Smooth muscle cell (in vitro differentiated cells): ENCODE data around the gene BCLAF3. TPM values are rescaled to one million over a fixed set of nuclear protein-coding genes. Genes with fewer than 3 reads are reported as not detected.

Source experiments
- DNase-seq: peaks from one replicate; lab custom pipeline; 2025; ENCODE audit not compliant: unreplicated experiment; lab: John Stamatoyannopoulos, UW
- H2AFZ ChIP-seq: fragments of 200-600 bp; sonication (generic); 2 replicates; pipeline ENCODE4 v1.6.0; 2016; ENCODE audit warnings: antibody characterized with exemption, low read depth, mild to moderate bottlenecking
- H3F3A ChIP-seq: fragments of 200-600 bp; sonication (generic); 2 replicates; pipeline ENCODE4 v1.6.0; 2017; ENCODE audit warnings: antibody characterized with exemption, low read depth
- H3K27ac ChIP-seq: fragments of 200-600 bp; sonication (generic); 2 replicates; pipeline ENCODE4 v1.5.1; 2016; ENCODE audit warnings: low read depth, mild to moderate bottlenecking
- H3K27me3 ChIP-seq: fragments of 200-600 bp; sonication (generic); 2 replicates; pipeline ENCODE4 v1.6.1; 2016; ENCODE audit warnings: low read depth, mild to moderate bottlenecking
- H3K36me3 ChIP-seq: fragments of 200-600 bp; sonication (generic); 2 replicates; pipeline ENCODE4 v1.5.1; 2016; ENCODE audit warnings: low read depth
- H3K4me1 ChIP-seq: fragments of 200-600 bp; sonication (generic); 2 replicates; pipeline ENCODE4 v1.5.1; 2016; ENCODE audit warnings: low read depth
- H3K4me2 ChIP-seq: fragments of 200-600 bp; sonication (generic); 2 replicates; pipeline ENCODE4 v1.6.0; 2016; ENCODE audit warnings: mild to moderate bottlenecking
- H3K4me3 ChIP-seq: fragments of 200-600 bp; sonication (generic); 2 replicates; pipeline ENCODE4 v1.5.1; 2016; ENCODE audit warnings: mild to moderate bottlenecking
- H3K79me2 ChIP-seq: fragments of 200-600 bp; sonication (generic); 2 replicates; pipeline ENCODE4 v1.6.0; 2016; ENCODE audit warnings: low read depth, mild to moderate bottlenecking
- H3K9ac ChIP-seq: fragments of 200-600 bp; sonication (generic); 2 replicates; pipeline ENCODE4 v1.6.0; 2016; ENCODE audit warnings: low read depth
- H3K9me3 ChIP-seq: fragments of 200-600 bp; sonication (generic); replicated peaks from 2 replicates; pipeline ENCODE4 v1.5.1; 2016; ENCODE audit warnings: low read depth
- H4K20me1 ChIP-seq: fragments of 200-600 bp; sonication (generic); 2 replicates; pipeline ENCODE4 v1.6.0; 2016; ENCODE audit warnings: low read depth
- CTCF ChIP-seq: fragments of 200-600 bp; sonication (generic); IDR thresholded peaks from 2 replicates; pipeline ENCODE4 v1.5.1; 2017; ENCODE audit warnings: borderline replicate concordance, mild to moderate bottlenecking, antibody characterized with exemption; ENCODE audit not compliant: insufficient read depth, poor library complexity, severe bottlenecking
- WGBS: methylation state at CpG from one replicate; pipeline ENCODE4 v1.1.7; 2016; ENCODE audit warnings: low lambda C conversion rate; 5-methylcytosine and 5-hydroxymethylcytosine counted together
- polyA plus RNA-seq: library from polyadenylated mRNA; unstranded; fragments of >200 nt; fragmentation: Nextera tagmentation; extraction: Ambion mirVana; gene quantifications from 2 replicates; pipeline ENCODE4 v1.2.1, GENCODE V29; 2016
- total RNA-seq: library from RNA; depleted of rRNA; stranded (reverse); fragments of >200 nt; gene quantifications from 2 replicates; pipeline ENCODE4 v1.2.3, GENCODE V29; 2014

The BCLAF3 gene
- total and polyA plus RNA-seq, 2 experiments from 2014 or later = 1.7 to 5.0 TPM

- Histone ChIP-seq H3K4me1 (no peaks in the 10 kb centered on the region), H2AFZ (no peak overlapping the region), H3K4me2 (no peak overlapping the region), H3K27me3 (no peaks in the 10 kb centered on the region), H3K4me3 (no peak overlapping the region), H3K27ac (no peak overlapping the region), H4K20me1 (no peaks in the 10 kb centered on the region), H3K9ac (no peak overlapping the region), H3K79me2 (no peaks in the 10 kb centered on the region), H3K36me3 (no peaks in the 10 kb centered on the region), H3K9me3 (no peaks in the 10 kb centered on the region), H3F3A (no peaks in the 10 kb centered on the region)
- DNase-seq = no peak
- WGBS = 69% methylated on average over 2 of the region's 2 CpGs
- TF ChIP-seq CTCF = no peak
Measured at GRCh38 chrX:20029728-20030127, 38.9 kb upstream of the BCLAF3 start.

- Histone ChIP-seq H3K4me3 (no peak overlapping the region), H3K27ac (no peak overlapping the region), H2AFZ (no peak overlapping the region), H3K79me2 (no peaks in the 10 kb centered on the region), H3K9me3 (no peaks in the 10 kb centered on the region), H3K4me1 (no peaks in the 10 kb centered on the region), H3K4me2 (no peak overlapping the region), H4K20me1 (no peaks in the 10 kb centered on the region), H3K9ac (no peak overlapping the region), H3F3A (no peaks in the 10 kb centered on the region), H3K27me3 (no peaks in the 10 kb centered on the region), H3K36me3 (no peaks in the 10 kb centered on the region)
- DNase-seq = no peak
- TF ChIP-seq CTCF = no peak
- WGBS = 76% methylated on average over 8 of the region's 8 CpGs
Measured at GRCh38 chrX:20028588-20028987, 37.7 kb upstream of the BCLAF3 start.

GRCh38 chrX:20026278-20026677, 35.4 kb upstream of the BCLAF3 start:
- Histone ChIP-seq H3K9ac (no peak overlapping the region), H3K4me2 (no peak overlapping the region), H3F3A (no peaks in the 10 kb centered on the region), H3K4me3 (no peak overlapping the region), H3K27me3 (no peaks in the 10 kb centered on the region), H3K27ac (no peak overlapping the region), H2AFZ (no peak overlapping the region), H4K20me1 (no peaks in the 10 kb centered on the region), H3K4me1 (no peaks in the 10 kb centered on the region), H3K79me2 (no peaks in the 10 kb centered on the region), H3K9me3 (no peaks in the 10 kb centered on the region), H3K36me3 (no peaks in the 10 kb centered on the region)
- DNase-seq = no peak
- no peak for TF ChIP-seq CTCF
- WGBS = 58% methylated on average over 2 of the region's 2 CpGs

- no peaks in the 10 kb centered on the region for H4K20me1 ChIP-seq
- DNase-seq = no peak
- TF ChIP-seq CTCF = no peak
Measured at GRCh38 chrX:20019672-20020365, 29.0 kb upstream of the BCLAF3 start.

More at GRCh38 chrX:20019672-20020365, 29.0 kb upstream of the BCLAF3 start:
- no peak overlapping the region for H3K4me3 ChIP-seq
- H3F3A ChIP-seq = no peaks in the 10 kb centered on the region
- H3K27me3 ChIP-seq = no peaks in the 10 kb centered on the region
- H3K79me2 ChIP-seq = no peaks in the 10 kb centered on the region
- 81% methylated on average over 6 of the region's 6 CpGs for WGBS
- no peak overlapping the region for H2AFZ ChIP-seq
- H3K27ac ChIP-seq = no peak overlapping the region
- no peaks in the 10 kb centered on the region for H3K4me1 ChIP-seq
- no peak overlapping the region for H3K4me2 ChIP-seq
- no peak overlapping the region for H3K9ac ChIP-seq
- no peaks in the 10 kb centered on the region for H3K36me3 ChIP-seq
- no peaks in the 10 kb centered on the region for H3K9me3 ChIP-seq
